Fibroblast of skin of scalp (primary cell): ENCODE data around the gene AMBP.
A peak's percentile ranks its signal among the peaks of the same experiment; 100 is the strongest.
"Not testable (repeated sequence)": the region's sequence is repeated elsewhere in the genome, so short reads cannot be mapped to it uniquely, and the experiment has no call there.

Experiments used
- DNase-seq: peaks from one replicate; pipeline ENCODE4 v3.0.0-alpha.2; 2013

Gene AMBP

DNA sequence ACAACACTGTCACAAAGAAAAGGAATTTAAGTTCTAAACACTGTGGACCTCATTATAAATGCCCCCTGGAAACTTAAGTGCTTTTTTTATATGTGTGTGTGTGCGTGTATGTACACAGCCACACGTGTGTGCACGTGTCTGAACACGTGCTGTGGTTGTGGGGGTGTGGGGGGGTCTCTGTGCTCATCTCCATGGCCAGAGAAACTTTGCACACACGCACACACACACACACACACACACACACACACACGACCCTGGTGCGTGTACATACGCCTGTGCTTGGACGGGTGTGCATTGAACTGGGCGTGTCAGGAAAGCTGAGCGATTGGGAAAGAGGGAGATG lies 27.9 kb downstream of the AMBP start:
- no peak for DNase-seq

DNA sequence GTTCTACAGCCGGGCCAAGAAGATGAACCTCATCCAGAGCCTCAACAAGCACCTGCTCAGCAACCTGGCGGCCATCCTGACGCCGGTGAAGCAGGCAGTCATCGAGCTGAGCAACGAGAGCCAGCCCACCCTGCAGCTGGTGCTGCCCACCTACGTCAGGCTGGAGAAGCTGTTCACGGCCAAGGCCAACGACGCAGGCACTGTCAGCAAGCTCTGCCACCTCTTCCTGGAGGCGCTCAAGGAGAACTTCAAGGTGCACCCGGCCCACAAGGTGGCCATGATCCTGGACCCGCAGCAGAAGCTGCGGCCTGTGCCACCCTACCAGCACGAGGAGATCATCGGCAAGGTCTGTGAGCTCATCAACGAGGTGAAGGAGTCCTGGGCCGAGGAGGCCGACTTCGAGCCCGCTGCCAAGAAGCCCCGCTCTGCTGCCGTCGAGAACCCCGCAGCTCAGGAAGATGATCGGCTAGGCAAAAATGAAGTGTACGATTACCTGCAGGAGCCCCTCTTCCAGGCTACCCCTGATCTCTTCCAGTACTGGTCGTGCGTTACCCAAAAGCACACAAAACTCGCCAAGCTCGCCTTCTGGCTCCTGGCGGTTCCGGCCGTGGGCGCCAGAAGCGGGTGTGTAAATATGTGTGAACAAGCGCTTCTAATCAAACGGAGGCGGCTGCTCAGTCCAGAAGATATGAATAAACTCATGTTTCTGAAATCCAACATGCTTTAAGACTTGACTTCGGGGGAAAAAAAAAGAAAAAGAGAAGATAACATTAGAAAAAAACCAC lies 28.5 kb downstream of the AMBP start:
- DNase-seq = no peak

DNA sequence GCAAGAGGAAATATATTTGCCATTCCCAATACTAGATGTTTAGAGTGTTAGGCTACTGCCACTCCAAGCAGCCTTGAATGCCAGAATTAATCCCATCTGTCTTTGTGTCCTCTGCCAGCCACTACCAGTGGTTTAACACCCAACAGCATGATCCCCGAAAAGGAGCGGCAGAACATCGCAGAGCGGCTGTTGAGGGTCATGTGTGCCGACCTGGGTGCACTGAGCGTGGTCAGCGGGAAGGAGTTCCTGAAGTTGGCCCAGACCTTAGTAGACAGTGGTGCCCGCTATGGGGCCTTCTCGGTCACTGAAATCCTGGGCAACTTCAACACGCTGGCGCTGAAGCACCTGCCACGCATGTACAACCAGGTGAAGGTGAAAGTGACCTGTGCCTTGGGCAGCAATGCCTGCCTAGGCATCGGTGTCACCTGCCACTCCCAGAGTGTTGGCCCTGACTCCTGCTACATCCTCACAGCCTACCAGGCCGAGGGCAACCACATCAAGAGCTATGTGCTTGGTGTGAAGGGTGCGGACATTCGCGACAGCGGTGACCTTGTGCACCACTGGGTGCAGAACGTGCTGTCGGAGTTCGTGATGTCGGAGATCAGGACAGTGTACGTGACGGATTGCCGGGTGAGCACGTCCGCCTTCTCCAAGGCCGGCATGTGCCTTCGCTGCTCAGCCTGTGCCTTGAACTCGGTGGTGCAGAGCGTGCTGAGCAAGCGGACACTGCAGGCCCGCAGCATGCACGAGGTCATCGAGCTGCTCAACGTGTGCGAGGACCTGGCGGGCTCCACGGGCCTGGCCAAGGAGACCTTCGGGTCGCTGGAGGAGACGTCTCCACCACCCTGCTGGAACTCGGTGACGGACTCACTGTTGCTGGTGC lies 29.3 kb downstream of the AMBP start:
- no peak for DNase-seq

DNA sequence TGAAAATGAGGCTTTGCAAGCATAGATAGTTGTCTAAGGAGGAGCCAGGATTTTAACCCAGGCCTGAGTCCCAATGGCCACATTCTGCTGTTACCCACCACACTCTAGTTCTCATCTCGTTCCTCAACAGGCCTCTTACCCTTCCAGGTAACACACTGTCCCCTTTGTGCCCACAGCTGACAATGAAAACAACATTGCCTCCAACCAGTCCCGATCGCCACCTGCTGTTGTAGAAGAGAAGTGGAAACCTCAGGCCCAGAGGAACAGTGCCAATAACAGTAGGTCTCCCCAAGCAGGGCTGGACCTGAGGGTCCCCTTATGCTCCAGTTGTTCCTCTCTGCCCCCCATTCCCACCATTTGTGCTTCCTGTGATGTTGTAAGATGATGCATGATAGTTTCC lies 30.4 kb downstream of the AMBP start:
- DNase-seq = no peak

DNA sequence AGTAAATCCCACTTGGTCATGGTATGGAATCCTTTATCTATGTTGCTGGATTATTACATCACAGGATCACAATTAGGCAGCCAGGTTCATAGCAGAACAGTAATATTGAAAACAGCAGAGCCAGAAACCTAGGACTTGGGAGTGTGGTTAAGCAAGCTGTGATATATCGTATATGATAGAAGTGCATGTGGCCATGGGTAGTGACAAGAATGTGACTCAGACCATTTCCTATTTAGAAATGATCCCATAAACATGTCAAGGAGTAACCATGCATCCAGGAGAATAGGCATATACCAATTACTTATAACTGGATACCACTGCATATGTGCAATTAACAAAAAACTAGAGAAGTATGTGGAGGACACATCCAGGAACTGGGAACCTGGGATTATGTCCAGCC lies 31.2 kb downstream of the AMBP start:
- no peak for DNase-seq

DNA sequence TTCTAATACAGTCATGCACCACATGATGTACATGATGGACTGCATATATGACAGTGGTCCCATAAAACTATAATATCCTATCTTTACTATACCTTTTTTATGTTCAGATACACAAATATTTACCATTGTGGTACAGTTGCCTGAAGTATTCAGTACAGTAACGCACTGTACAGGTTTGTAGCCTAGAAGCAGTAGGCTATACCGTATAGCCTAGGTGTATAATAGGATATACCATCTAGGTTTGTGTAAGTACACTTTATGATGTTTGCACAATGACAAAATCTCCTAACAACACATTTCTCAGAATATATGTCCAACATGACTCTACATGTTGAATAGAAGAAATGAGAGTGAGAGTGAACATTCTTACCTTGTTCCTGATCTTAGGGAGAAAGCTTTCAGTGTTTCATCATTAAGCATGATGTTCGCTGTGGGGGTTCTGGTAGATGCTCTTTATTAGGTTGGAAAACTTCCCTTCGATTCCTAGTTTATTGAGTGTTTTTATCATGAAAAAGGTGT lies 31.8 kb downstream of the AMBP start:
- DNase-seq = no peak

DNA sequence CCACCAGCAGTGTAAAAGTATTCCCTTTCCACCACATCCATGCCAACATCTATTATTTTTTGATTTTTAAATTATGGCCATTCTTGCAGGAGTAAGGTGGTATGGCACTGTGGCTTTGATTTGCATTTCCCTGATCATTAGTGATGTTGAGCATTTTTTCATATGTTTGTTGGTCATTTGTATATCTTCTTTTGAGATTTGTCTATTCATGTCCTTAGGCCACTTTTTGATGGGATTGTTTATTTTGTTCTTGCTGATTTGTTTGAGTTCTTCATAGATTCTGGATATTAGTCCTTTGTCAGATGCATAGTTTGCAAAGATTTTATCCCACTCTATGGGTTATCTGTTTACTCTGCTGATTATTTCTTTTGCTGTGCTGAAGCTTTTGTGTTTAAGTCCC lies 34.4 kb downstream of the AMBP start:
- not testable (repeated sequence) for DNase-seq

DNA sequence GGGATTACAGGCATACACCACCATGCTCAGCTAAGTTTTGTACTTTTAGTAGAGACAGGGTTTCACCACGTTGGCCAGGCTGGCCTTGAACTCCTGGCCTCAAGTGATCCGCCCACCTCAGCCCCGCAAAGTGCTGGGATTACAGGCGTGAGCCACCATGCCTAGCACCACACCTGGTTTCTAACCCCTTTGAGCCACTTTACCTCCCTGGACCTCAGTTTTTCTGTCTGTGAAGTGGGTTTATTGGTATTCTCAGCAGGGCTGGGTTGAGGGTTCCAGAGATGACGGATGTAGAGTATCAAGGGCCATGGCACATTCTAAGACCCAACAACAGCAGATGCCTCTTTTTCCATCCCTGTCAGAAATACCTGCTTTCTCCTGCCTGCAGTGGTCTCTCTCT lies 38.6 kb downstream of the AMBP start:
- DNase-seq = no peak

DNA sequence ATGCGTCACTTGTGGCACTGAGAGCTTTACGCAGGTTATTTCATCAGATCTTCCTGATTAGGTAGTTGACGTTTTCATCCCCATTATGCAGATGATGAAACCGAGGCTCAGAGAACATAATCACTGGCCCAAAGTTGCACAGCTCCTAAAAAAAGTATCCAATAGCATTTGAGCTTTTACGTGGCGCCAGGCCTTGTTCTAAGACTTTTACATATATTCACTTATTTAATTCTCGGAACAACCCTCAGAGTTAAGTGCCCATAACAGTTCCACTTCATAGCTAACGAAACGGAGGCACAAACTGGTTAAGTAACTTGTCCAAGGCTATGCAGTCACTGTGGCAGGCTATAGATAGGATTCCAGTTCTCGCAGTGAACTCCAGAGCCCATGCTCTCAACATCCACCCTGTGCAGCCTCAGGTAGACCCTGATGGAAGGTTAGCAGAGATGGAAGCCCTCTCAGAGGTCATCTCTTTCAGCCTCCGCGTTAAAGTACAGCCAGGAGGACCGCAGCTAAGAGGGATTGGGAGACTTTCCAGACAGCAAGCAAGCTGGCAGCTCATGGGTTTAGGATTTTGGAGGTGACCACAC lies 39.3 kb downstream of the AMBP start:
- DNase-seq = no peak

DNA sequence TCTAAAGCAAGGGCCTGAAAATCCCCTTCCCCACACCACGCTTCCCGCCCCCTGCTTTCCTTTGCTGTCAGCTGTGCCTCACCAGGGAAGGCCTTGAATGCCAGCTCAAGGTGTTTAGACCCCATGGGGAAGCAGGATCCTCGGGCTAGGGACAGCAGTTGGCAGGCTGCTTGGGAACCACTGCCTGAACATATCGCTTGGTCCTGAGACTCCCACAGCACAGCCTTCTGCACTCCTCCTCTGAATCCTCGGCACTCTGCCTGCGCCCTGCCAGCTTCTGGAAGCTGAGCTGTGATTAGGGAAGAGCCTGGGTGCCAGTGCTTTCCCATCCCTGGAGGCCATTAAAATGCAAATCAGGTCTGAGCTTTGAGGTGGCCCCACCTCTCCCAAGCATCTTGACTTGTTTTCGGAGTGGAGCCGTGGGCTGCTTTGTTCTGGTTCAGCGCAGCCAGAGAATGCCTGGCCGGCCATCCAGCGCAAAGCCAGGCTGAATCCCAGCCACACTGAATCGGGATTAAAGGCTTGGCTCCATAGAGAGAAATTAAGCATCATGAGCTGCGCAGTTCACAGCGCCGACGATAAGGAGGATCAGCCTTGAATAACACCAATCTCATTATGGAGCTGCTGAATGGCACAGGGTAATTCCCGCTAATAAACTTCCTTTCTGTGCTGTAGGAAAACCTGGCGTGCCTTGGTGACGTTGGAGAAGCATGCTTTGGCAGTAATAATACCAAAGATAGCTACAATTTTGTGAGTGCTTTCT lies 40.0 kb downstream of the AMBP start:
- no peak for DNase-seq

DNA sequence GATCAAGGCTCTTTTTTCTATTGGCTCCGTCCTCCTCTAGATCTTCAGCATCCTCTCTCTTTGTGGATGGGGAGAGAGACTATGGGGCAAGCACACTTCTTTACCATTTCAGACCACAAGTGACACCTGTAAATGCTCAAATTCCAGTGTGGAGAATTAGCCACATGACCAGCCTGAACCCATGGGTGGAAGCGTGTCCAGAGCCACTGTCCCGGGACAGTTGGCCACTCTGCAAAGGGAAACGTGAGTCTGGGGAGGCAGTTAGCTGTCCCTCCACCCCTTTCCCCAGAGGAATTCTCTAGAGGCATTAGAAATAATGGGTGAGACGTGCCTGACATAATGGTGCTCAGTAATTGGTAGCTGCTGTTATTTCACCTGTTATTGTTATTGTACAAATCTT lies 40.9 kb downstream of the AMBP start:
- DNase-seq = no peak

DNA sequence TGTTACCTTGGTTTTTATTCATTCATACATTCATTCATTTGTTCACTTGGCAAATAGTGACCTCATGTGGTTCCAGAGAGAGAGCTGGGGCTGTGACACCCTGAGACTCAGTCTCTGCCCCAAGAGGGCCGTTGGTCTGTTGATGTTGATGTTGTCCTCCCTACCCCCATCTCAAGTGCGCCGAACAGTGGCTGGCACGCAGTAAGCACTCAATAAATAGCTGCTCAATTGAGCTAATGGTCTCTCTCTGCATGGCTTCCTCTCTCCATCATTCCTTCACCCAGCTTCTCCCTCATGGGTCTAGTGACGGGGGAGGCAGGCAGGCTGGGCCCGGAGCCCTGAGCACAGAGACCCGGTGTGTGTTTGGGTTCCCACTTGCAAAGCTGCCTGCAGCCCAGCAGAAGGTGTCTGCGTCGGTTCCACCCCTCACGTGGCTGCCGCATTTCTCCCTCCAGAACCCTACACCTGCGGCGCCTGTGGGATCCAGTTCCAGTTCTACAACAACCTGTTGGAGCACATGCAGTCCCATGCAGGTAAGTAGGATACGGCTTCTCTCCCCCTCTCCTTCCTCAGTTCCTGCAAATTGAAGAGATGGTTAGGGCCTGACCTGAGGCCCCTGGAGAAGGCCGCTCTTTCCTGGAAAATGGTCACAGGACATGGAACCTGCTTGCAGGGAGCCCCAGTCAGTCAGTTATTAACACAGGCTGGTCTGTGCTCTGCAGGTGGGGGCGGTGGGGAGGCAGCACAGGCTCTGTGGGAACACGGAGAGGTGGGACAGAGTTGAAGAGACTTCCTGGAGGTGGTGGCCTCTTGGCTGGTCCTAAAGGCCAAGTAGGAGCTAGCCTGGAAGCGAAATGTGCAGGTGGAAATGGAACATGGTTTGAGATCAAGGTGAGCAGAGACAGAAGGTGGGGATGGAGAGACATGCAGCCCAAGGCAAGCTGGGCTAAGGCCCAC lies 42.0 kb downstream of the AMBP start:
- no peak for DNase-seq

DNA sequence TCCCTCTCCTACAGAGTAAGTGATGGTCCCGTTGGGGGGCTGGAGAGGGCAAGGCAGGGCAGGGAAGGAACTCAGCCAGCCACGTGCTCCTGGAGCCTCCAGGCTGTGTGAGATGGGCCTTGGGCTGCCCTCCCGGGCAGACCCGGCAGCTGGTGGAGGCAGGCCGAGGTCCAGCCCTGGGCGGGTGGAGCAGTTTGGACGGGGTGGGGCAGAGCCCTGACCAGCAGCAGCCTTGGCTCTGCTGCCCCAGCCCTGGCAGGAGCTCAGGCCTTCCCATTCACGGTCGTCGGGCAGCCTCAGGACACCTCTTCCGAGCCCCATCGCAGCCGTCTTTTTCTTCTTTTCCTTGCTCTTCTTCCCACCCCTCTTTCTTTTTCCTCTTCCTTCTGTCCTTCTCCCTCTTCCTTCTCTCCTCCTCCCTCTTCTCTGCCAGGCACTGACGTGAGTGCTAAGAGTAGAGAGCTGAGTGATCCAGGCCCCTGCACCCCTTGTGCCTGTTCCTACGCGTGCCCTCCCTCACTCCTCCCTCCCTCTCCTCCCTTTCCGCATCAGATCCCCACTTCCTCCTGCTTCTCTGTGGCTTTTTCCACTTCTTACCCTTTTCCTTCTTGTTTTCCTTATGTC lies 42.8 kb downstream of the AMBP start:
- no peak for DNase-seq

DNA sequence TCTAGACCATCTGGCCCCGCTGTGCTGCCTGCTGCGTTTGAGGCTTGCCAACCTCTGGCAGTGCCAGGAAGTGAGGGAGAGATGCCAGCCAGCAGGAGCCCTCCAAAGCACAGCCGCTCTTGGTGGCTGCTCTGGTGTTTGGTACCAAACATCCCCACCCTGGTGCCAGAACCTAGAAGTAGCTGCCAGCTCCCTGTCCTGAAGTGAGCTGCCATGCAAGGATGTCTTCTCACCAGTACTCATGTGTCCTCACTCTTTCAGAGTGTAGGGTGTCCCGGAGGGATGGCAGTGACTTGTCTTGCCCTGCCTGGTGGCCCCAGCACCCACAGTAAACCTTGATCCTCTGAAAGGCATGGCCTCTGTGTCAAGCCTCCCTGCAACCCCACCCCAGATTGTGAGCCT lies 43.4 kb downstream of the AMBP start:
- no peak for DNase-seq

DNA sequence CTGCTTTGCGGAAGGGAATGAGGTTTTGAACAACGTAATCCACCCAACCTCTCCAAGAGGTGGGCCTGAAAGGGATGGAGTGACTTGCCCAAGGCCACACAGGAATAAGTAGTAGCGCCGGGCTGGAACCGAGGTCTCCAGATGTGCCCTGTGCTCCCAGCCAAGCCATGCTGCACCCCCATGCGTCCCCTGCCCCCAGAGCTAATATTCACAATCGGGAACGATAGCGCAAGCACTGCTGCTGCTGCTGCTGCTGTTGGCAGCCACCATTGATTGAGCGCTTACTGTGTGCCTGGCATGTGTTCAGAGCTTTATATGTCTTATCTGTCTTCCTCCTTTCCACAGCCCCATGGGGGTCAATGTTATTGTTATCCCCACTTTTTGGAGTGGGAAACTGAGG lies 43.9 kb downstream of the AMBP start:
- DNase-seq = no peak

DNA sequence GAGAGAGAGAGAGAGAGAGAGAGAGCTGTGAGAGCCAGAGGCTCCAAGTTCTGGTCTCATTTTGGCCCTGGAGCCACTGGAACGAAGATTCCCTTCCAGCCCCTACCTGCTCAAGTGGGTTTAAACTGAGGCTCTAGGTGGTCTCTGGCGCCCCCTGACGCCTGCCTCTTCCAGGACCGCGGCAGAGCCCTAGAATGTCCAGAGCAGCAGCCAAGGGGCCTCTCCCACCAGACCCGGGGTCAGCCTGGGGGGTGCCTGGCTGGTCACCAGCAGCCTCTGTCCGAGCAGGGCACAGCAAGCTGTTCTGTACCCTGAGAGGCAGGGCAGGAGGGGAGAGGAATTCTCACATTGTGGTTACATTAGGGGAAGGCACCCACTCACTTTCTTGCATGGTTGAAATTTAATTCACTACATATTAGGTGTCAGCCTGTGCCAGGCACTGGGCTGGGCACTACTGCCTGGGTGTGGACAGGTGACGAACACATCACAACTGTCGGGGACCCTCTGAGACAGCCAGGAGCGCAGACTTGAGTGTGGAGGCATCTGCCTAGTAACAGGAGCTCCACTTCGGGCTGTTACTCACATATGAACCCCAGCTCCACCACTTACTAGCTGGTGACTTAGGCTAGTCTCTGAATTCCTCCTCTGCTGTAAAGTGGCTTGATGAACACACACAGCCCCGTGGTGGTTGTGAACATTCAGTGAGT lies 44.5 kb downstream of the AMBP start:
- DNase-seq = peak; percentile 31

DNA sequence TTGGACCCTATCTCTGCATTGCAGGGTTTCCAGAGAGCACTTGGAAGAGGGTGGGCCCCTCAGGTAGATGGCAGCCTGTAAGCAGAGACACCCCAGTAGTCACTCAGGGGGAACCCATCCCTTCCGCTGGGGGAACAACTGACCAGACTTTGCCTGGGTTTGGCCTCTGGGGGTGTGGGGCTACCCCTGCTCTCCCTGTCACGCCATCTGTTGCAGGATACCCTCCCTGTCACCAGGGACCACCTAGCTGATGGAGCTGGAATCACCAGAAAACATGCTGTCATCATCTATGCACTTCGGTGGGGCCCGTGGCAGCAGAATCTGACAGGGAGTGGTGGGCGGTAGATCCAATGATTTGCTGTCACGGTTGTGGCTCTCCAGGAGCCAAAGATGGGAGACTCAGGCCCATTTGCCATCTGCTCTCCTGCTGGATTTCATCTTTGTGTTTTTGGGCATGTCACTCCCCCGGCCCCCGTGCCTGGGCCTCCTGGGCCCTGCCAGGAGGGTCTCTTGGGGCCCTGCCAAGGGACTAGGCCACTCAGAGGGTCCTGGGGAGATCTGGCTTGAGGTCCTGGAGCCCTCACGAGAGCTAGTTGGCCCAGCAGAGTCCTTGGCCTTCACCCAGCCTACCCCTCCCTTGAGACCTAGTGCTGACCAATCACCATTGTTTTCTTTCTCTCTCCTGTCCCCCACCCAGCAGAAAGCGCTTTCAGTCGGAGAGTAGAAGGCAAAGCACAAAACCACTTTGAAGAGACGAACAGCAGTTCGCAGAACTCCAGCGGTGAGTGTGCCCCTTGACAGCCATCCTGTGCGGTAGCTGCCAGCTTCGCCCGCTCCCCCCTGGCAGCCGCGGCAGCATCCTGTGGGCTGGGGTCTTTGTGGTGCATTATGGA lies 45.9 kb downstream of the AMBP start:
- no peak for DNase-seq

DNA sequence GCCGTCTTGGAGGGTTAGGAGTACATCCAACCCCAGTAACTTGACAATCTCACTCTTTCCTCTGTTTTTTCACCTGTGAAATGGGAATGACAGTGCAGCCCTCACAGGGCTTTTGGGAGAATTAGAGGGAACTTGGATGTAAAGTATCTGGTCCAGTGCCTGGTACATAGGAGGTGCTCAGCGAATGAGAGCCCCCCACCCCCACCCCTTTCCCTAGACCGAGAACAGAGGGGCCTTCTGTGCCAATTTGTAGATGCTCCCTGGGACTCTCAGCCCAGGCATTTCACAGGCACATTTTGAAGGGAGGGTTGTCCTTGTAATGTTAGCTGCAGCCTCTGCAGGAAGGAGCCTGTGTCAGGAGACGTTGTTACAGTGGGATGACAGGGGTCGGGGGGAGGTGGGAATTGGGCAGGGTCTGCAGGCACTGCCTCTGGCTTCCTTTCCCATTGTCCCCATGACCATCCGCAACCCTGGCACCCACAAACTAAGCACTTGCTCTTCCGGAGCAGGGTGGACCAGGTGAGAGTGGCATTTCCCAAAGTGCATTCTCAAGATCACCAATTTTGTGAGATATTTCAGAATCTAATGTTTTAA lies 47.0 kb downstream of the AMBP start:
- no peak for DNase-seq

DNA sequence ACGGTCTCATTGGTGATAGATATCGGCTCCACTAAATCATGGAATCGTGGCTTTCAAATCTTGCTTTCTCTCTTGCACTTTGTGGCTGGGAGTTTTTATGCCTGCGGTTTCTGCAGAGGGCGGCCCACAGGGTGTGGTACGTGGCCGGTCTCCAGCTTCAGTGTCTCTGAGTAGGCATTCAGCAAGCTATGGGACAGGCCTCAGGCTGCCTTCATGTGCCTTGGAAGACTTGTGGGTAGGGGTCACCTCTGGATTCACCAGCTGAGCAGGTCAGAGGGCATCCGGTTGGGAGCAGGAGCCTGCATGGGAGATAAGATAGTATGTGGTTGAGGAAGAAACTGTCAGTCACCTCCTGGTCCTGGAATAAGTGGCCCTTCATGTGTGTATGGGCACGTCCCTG lies 47.7 kb downstream of the AMBP start:
- no peak for DNase-seq
